Glutamatergic neuron (in vitro differentiated cells): ENCODE measurements around the gene CNOT1. TPM values are rescaled to one million over a fixed set of nuclear protein-coding genes. Genes with fewer than 3 reads are reported as not detected.
A peak's percentile ranks its signal among the peaks of the same experiment; 100 is the strongest.

Experiments used
- DNase-seq: peaks from one replicate; pipeline ENCODE4 v3.0.0; 2022
- H3K27ac Mint-ChIP-seq: one replicate; pipeline ENCODE4 v1.8.0; 2020; ENCODE audit warnings: mild to moderate bottlenecking, mixed read lengths, inconsistent platforms; ENCODE audit not compliant: unreplicated experiment
- H3K27me3 Mint-ChIP-seq: one replicate; pipeline ENCODE4 v1.8.0; 2020; ENCODE audit warnings: mild to moderate bottlenecking, moderate library complexity, mixed read lengths, inconsistent platforms; ENCODE audit not compliant: unreplicated experiment
- H3K36me3 Mint-ChIP-seq: one replicate; pipeline ENCODE4 v1.8.0; 2020; ENCODE audit warnings: mild to moderate bottlenecking, mixed read lengths, inconsistent platforms; ENCODE audit not compliant: unreplicated experiment
- H3K4me1 Mint-ChIP-seq: one replicate; pipeline ENCODE4 v1.8.0; 2020; ENCODE audit warnings: mild to moderate bottlenecking, low read depth, mixed read lengths, inconsistent platforms; ENCODE audit not compliant: unreplicated experiment
- H3K4me3 Mint-ChIP-seq: one replicate; pipeline ENCODE4 v1.8.0; 2020; ENCODE audit warnings: mild to moderate bottlenecking, mixed read lengths, inconsistent platforms; ENCODE audit not compliant: unreplicated experiment
- H3K9me3 Mint-ChIP-seq: one replicate; pipeline ENCODE4 v1.8.0; 2020; ENCODE audit warnings: mild to moderate bottlenecking, moderate library complexity, mixed read lengths, inconsistent platforms; ENCODE audit not compliant: unreplicated experiment
- CTCF ChIP-seq: fragments of 200-600 bp; sonication (generic); IDR thresholded peaks from one replicate; pipeline ENCODE4 v1.5.0; 2021; ENCODE audit not compliant: partially characterized antibody, unreplicated experiment
- total RNA-seq: library from RNA; stranded (reverse); fragmentation: NEBNext Ultra II Directional; extraction: Animal tissue kit (Norgen Biotek cat#: 25700); gene quantifications from one replicate; pipeline ENCODE4 v1.2.1, GENCODE V29; 2021; ENCODE audit not compliant: unreplicated experiment

Gene CNOT1
- total RNA-seq, 1 donor from 2014 or later = 165 TPM

GRCh38 chr16:58584831-58585505 lies 44.7 kb downstream of the CNOT1 start:
- no peak overlapping the region for H3K4me3 Mint-ChIP-seq

GRCh38 chr16:58582971-58583765 lies 46.5 kb downstream of the CNOT1 start:
- H3K27me3 Mint-ChIP-seq = no peaks in the 10 kb centered on the region
- DNase-seq = no peak
- no peaks in the 10 kb centered on the region for H3K9me3 Mint-ChIP-seq
- no peak overlapping the region for H3K4me3 Mint-ChIP-seq
- H3K4me1 Mint-ChIP-seq = no peaks in the 10 kb centered on the region
- TF ChIP-seq CTCF = no peak
- H3K36me3 Mint-ChIP-seq = no peaks in the 10 kb centered on the region
- no peak overlapping the region for H3K27ac Mint-ChIP-seq

More at GRCh38 chr16:58584831-58585505, 44.7 kb downstream of the CNOT1 start:
- Mint-ChIP-seq H3K9me3 (no peaks in the 10 kb centered on the region), H3K27ac (peak overlapping the region; percentile 46), H3K27me3 (no peaks in the 10 kb centered on the region), H3K4me1 (no peaks in the 10 kb centered on the region), H3K36me3 (no peaks in the 10 kb centered on the region)
- DNase-seq = no peak
- no peak for TF ChIP-seq CTCF

- H3K36me3 Mint-ChIP-seq = no peaks in the 10 kb centered on the region
- no peaks in the 10 kb centered on the region for H3K9me3 Mint-ChIP-seq
- H3K27ac Mint-ChIP-seq = no peak overlapping the region
- no peak overlapping the region for H3K4me3 Mint-ChIP-seq
- H3K27me3 Mint-ChIP-seq = no peaks in the 10 kb centered on the region
- DNase-seq = no peak
- TF ChIP-seq CTCF = no peak
- H3K4me1 Mint-ChIP-seq = peaks cover 5% of the 10 kb centered on the region
These were observed 47.5 kb downstream of the CNOT1 start for GRCh38 chr16:58582133-58582532.

- H3K4me3 Mint-ChIP-seq = no peak overlapping the region
- no peak overlapping the region for H3K27ac Mint-ChIP-seq
- DNase-seq = no peak
- TF ChIP-seq CTCF = no peak
- peaks cover 8% of the 10 kb centered on the region for H3K4me1 Mint-ChIP-seq
- no peaks in the 10 kb centered on the region for H3K9me3 Mint-ChIP-seq
- no peaks in the 10 kb centered on the region for H3K27me3 Mint-ChIP-seq
- no peaks in the 10 kb centered on the region for H3K36me3 Mint-ChIP-seq
These were observed 50.0 kb downstream of the CNOT1 start for GRCh38 chr16:58579587-58579986.

- DNase-seq = no peak
- Mint-ChIP-seq H3K36me3 (no peaks in the 10 kb centered on the region), H3K9me3 (no peaks in the 10 kb centered on the region), H3K4me1 (peaks cover 8% of the 10 kb centered on the region), H3K27me3 (no peaks in the 10 kb centered on the region), H3K27ac (no peak overlapping the region), H3K4me3 (no peak overlapping the region)
- TF ChIP-seq CTCF = no peak
These were observed 51.0 kb downstream of the CNOT1 start for GRCh38 chr16:58578642-58579041.
